Measurements from ENCODE around the gene SLC47A2.
"Not testable (repeated sequence)": the region's sequence is repeated elsewhere in the genome, so short reads cannot be mapped to it uniquely, and the experiment has no call there.

Gene SLC47A2

GRCh38 chr17:19706791-19707727, 9.3 kb downstream of the SLC47A2 start:
- Histone ChIP-seq H3K36me3 (ENCODE audit: control insufficient read depth, insufficient read depth, low read length) (no peaks in the 10 kb centered on the region), H3K27me3 (replicated peaks; ENCODE audit: control insufficient read depth, insufficient read depth, low read length, poor library complexity, severe bottlenecking) (no peaks in the 10 kb centered on the region), H3K4me1 (ENCODE audit: control insufficient read depth, insufficient read depth, low read length, poor library complexity, severe bottlenecking) (no peaks in the 10 kb centered on the region), H3K4me3 (ENCODE audit: insufficient read depth, low read depth, low read length, poor library complexity, severe bottlenecking) (no peak overlapping the region), H3K9me3 (ENCODE audit: control insufficient read depth, low read length) (no peaks in the 10 kb centered on the region), H3K27ac (ENCODE audit: insufficient read depth, low read length, poor library complexity, severe bottlenecking) (no peak overlapping the region)
- no peak for DNase-seq

GRCh38 chr17:19705771-19706770, 10.3 kb downstream of the SLC47A2 start:
- Histone ChIP-seq H3K9me3 (ENCODE audit: control insufficient read depth, low read length) (no peaks in the 10 kb centered on the region), H3K4me3 (ENCODE audit: insufficient read depth, low read depth, low read length, poor library complexity, severe bottlenecking) (no peak overlapping the region), H3K27me3 (replicated peaks; ENCODE audit: control insufficient read depth, insufficient read depth, low read length, poor library complexity, severe bottlenecking) (no peaks in the 10 kb centered on the region), H3K4me1 (ENCODE audit: control insufficient read depth, insufficient read depth, low read length, poor library complexity, severe bottlenecking) (no peaks in the 10 kb centered on the region), H3K36me3 (ENCODE audit: control insufficient read depth, insufficient read depth, low read length) (no peaks in the 10 kb centered on the region), H3K27ac (ENCODE audit: insufficient read depth, low read length, poor library complexity, severe bottlenecking) (no peak overlapping the region)
- no peak for DNase-seq

- Histone ChIP-seq H3K4me3 (ENCODE audit: insufficient read depth, low read depth, low read length, poor library complexity, severe bottlenecking) (no peak overlapping the region), H3K9me3 (ENCODE audit: control insufficient read depth, low read length) (no peaks in the 10 kb centered on the region), H3K4me1 (ENCODE audit: control insufficient read depth, insufficient read depth, low read length, poor library complexity, severe bottlenecking) (no peaks in the 10 kb centered on the region), H3K27ac (ENCODE audit: insufficient read depth, low read length, poor library complexity, severe bottlenecking) (no peak overlapping the region), H3K27me3 (replicated peaks; ENCODE audit: control insufficient read depth, insufficient read depth, low read length, poor library complexity, severe bottlenecking) (no peaks in the 10 kb centered on the region), H3K36me3 (ENCODE audit: control insufficient read depth, insufficient read depth, low read length) (no peaks in the 10 kb centered on the region)
- no peak for DNase-seq
Measured at GRCh38 chr17:19705201-19705600, 11.2 kb downstream of the SLC47A2 start.

- Histone ChIP-seq H3K36me3 (ENCODE audit: control insufficient read depth, insufficient read depth, low read length) (no peaks in the 10 kb centered on the region), H3K27me3 (replicated peaks; ENCODE audit: control insufficient read depth, insufficient read depth, low read length, poor library complexity, severe bottlenecking) (no peaks in the 10 kb centered on the region), H3K27ac (ENCODE audit: insufficient read depth, low read length, poor library complexity, severe bottlenecking) (no peak overlapping the region), H3K4me1 (ENCODE audit: control insufficient read depth, insufficient read depth, low read length, poor library complexity, severe bottlenecking) (no peaks in the 10 kb centered on the region), H3K4me3 (ENCODE audit: insufficient read depth, low read depth, low read length, poor library complexity, severe bottlenecking) (no peak overlapping the region), H3K9me3 (ENCODE audit: control insufficient read depth, low read length) (no peaks in the 10 kb centered on the region)
- DNase-seq, result no peak
Measured at GRCh38 chr17:19703828-19704613, 12.4 kb downstream of the SLC47A2 start.

- Histone ChIP-seq H3K4me1 (ENCODE audit: control insufficient read depth, insufficient read depth, low read length, poor library complexity, severe bottlenecking) (no peaks in the 10 kb centered on the region), H3K4me3 (ENCODE audit: insufficient read depth, low read depth, low read length, poor library complexity, severe bottlenecking) (no peak overlapping the region), H3K27ac (ENCODE audit: insufficient read depth, low read length, poor library complexity, severe bottlenecking) (no peak overlapping the region), H3K27me3 (replicated peaks; ENCODE audit: control insufficient read depth, insufficient read depth, low read length, poor library complexity, severe bottlenecking) (no peaks in the 10 kb centered on the region), H3K36me3 (ENCODE audit: control insufficient read depth, insufficient read depth, low read length) (no peaks in the 10 kb centered on the region), H3K9me3 (ENCODE audit: control insufficient read depth, low read length) (no peaks in the 10 kb centered on the region)
- DNase-seq, result no peak
Measured at GRCh38 chr17:19703106-19703827, 13.1 kb downstream of the SLC47A2 start.

- Histone ChIP-seq H3K4me1 (ENCODE audit: control insufficient read depth, insufficient read depth, low read length, poor library complexity, severe bottlenecking) (no peaks in the 10 kb centered on the region), H3K36me3 (ENCODE audit: control insufficient read depth, insufficient read depth, low read length) (no peaks in the 10 kb centered on the region), H3K27ac (ENCODE audit: insufficient read depth, low read length, poor library complexity, severe bottlenecking) (no peak overlapping the region), H3K9me3 (ENCODE audit: control insufficient read depth, low read length) (no peaks in the 10 kb centered on the region), H3K4me3 (ENCODE audit: insufficient read depth, low read depth, low read length, poor library complexity, severe bottlenecking) (no peak overlapping the region), H3K27me3 (replicated peaks; ENCODE audit: control insufficient read depth, insufficient read depth, low read length, poor library complexity, severe bottlenecking) (no peaks in the 10 kb centered on the region)
- no peak for DNase-seq
Measured at GRCh38 chr17:19702217-19702641, 14.2 kb downstream of the SLC47A2 start.

GRCh38 chr17:19686400-19687090, 29.8 kb downstream of the SLC47A2 start:
- H3K4me3 ChIP-seq (ENCODE audit: insufficient read depth, low read depth, low read length, poor library complexity, severe bottlenecking), result no peak overlapping the region
- no peaks in the 10 kb centered on the region for H3K36me3 ChIP-seq (ENCODE audit: control insufficient read depth, insufficient read depth, low read length)
- no peaks in the 10 kb centered on the region for H3K4me1 ChIP-seq (ENCODE audit: control insufficient read depth, insufficient read depth, low read length, poor library complexity, severe bottlenecking)
- H3K9me3 ChIP-seq (ENCODE audit: control insufficient read depth, low read length), result no peaks in the 10 kb centered on the region
- DNase-seq, result no peak
- no peak overlapping the region for H3K27ac ChIP-seq (ENCODE audit: insufficient read depth, low read length, poor library complexity, severe bottlenecking)
- no peaks in the 10 kb centered on the region for H3K27me3 ChIP-seq (replicated peaks; ENCODE audit: control insufficient read depth, insufficient read depth, low read length, poor library complexity, severe bottlenecking)

- H3K4me1 ChIP-seq (ENCODE audit: control insufficient read depth, insufficient read depth, low read length, poor library complexity, severe bottlenecking); H3K27me3 ChIP-seq (replicated peaks; ENCODE audit: control insufficient read depth, insufficient read depth, low read length, poor library complexity, severe bottlenecking); DNase-seq: not testable (repeated sequence)
Measured at GRCh38 chr17:19684909-19685580, 31.3 kb downstream of the SLC47A2 start.

More at GRCh38 chr17:19684909-19685580, 31.3 kb downstream of the SLC47A2 start:
- H3K27ac ChIP-seq (ENCODE audit: insufficient read depth, low read length, poor library complexity, severe bottlenecking); H3K9me3 ChIP-seq (ENCODE audit: control insufficient read depth, low read length); H3K4me3 ChIP-seq (ENCODE audit: insufficient read depth, low read depth, low read length, poor library complexity, severe bottlenecking); H3K36me3 ChIP-seq (ENCODE audit: control insufficient read depth, insufficient read depth, low read length): not testable (repeated sequence)
